NCI-H69 (cell line): ENCODE results near the gene VTI1A.

ENCODE experiments used
- DNase-seq: peaks from one replicate; lab custom pipeline; 2025; lab: John Stamatoyannopoulos, UW

Gene VTI1A

GRCh38 chr10:112811741-112812551, 364.9 kb downstream of the VTI1A start:
- no peak for DNase-seq

- no peak for DNase-seq
Measured at GRCh38 chr10:112812586-112812985, 365.6 kb downstream of the VTI1A start.

GRCh38 chr10:112813866-112814591, 367.0 kb downstream of the VTI1A start:
- DNase-seq: no peak

GRCh38 chr10:112815269-112816032, 368.4 kb downstream of the VTI1A start:
- DNase-seq: no peak

GRCh38 chr10:112816033-112816430, 369.0 kb downstream of the VTI1A start:
- DNase-seq: no peak

GRCh38 chr10:112816891-112817290, 369.9 kb downstream of the VTI1A start:
- DNase-seq: no peak

- DNase-seq: no peak
Measured at GRCh38 chr10:112817981-112818777, 371.2 kb downstream of the VTI1A start.

GRCh38 chr10:112819231-112819630, 372.2 kb downstream of the VTI1A start:
- no peak for DNase-seq

- no peak for DNase-seq
Measured at GRCh38 chr10:112820320-112820719, 373.3 kb downstream of the VTI1A start.

GRCh38 chr10:112821038-112821437, 374.0 kb downstream of the VTI1A start:
- DNase-seq: no peak

- no peak for DNase-seq
Measured at GRCh38 chr10:112821663-112822062, 374.6 kb downstream of the VTI1A start.

GRCh38 chr10:112823007-112823406, 376.0 kb downstream of the VTI1A start:
- DNase-seq: no peak

- DNase-seq: no peak
Measured at GRCh38 chr10:112823604-112824003, 376.6 kb downstream of the VTI1A start.

GRCh38 chr10:112826018-112826697, 379.1 kb downstream of the VTI1A start:
- DNase-seq: no peak

- no peak for DNase-seq
Measured at GRCh38 chr10:112827086-112827485, 380.1 kb downstream of the VTI1A start.

- DNase-seq: no peak
Measured at GRCh38 chr10:112827951-112828350, 380.9 kb downstream of the VTI1A start.

GRCh38 chr10:112831859-112832258, 384.8 kb downstream of the VTI1A start:
- no peak for DNase-seq

GRCh38 chr10:112832361-112832878, 385.4 kb downstream of the VTI1A start:
- DNase-seq: no peak

- no peak for DNase-seq
Measured at GRCh38 chr10:112832959-112833358, 385.9 kb downstream of the VTI1A start.

- no peak for DNase-seq
Measured at GRCh38 chr10:112834751-112835181, 387.8 kb downstream of the VTI1A start.

- DNase-seq: no peak
Measured at GRCh38 chr10:112835217-112835715, 388.3 kb downstream of the VTI1A start.
